Endothelial cell of umbilical vein (primary cell): Measurements from ENCODE around the gene MECR. TPM values are rescaled to one million over a fixed set of nuclear protein-coding genes. Genes with fewer than 3 reads are reported as not detected.

ENCODE experiments used
- BruUV-seq: library from RNA; stranded (reverse); fragments of 400-500 nt; replicated peaks from 2 replicates; lab custom pipeline; 2021; lab: Mats Ljungman, UMichigan
- CTCF ChIA-PET: fragments of 300-600, 350-600 bp; sonication (Branson Sonifier 250); formaldehyde crosslinking; loops from one replicate; lab custom pipeline; 2021; ENCODE audit warnings: antibody characterized with exemption, inconsistent platforms; lab: Charles Lee
- POLR2A ChIA-PET: fragments of 300-600, 350-600 bp; sonication (Branson Sonifier 250); formaldehyde crosslinking; loops from one replicate; lab custom pipeline; 2021; ENCODE audit warnings: antibody characterized with exemption, inconsistent platforms; lab: Charles Lee
- DNase-seq: peaks from one replicate; pipeline ENCODE4 v3.0.0-alpha.2; 2011; ENCODE audit warnings: low read depth, low spot score
- FAIRE-seq: peaks from 2 replicates; lab custom pipeline; 2011; peaks lifted over from hg19 to GRCh38; lab: Jason Lieb, UNC
- H2AFZ ChIP-seq: 2 replicates; pipeline ENCODE4 v1.6.0; 2012; ENCODE audit warnings: low read depth, low read length, control low read depth, inconsistent platforms
- H3K27ac ChIP-seq: 2 replicates; pipeline ENCODE4 v1.5.1; 2011; ENCODE audit warnings: low read depth, mild to moderate bottlenecking, control low read depth, low read length, moderate library complexity; ENCODE audit not compliant: insufficient read depth
- H3K27me3 ChIP-seq, 2 experiments: 2 replicates each; pipeline versions ENCODE4 v1.6.0 to v1.6.1; 2011; ENCODE audit warnings: low read length in 2 of 2, mixed read lengths in 1 of 2; ENCODE audit not compliant: control insufficient read depth in 2 of 2, insufficient read depth in 2 of 2
- H3K36me3 ChIP-seq, 2 experiments: 2 replicates in 1 of 2; 3 replicates in 1 of 2; pipeline ENCODE4 v1.5.1; 2011; ENCODE audit warnings: low read length in 2 of 2, mild to moderate bottlenecking in 1 of 2, moderate library complexity in 1 of 2; ENCODE audit not compliant: control insufficient read depth in 2 of 2, insufficient read depth in 2 of 2; ENCODE audit errors: extremely low read depth in 1 of 2
- H3K4me1 ChIP-seq: 3 replicates; pipeline ENCODE4 v1.5.1; 2011; ENCODE audit warnings: mild to moderate bottlenecking, low read length; ENCODE audit not compliant: control insufficient read depth, insufficient read depth; ENCODE audit errors: extremely low read depth
- H3K4me2 ChIP-seq: 2 replicates; pipeline ENCODE4 v1.6.1; 2011; ENCODE audit warnings: low read length, control low read depth, mixed read lengths; ENCODE audit not compliant: insufficient read depth
- H3K4me3 ChIP-seq, 3 experiments: fragments of 200-600 bp in 1 of 3; sonication (generic), shearing (Covaris generic) in 1 of 3; replicated peaks in 1 of 3; 2 replicates each; pipeline ENCODE4 v1.5.1; 2011 to 2016; ENCODE audit warnings: control low read depth in 3 of 3, low read length in 3 of 3, mild to moderate bottlenecking in 2 of 3, inconsistent platforms in 1 of 3, low read depth in 1 of 3, moderate library complexity in 1 of 3; ENCODE audit not compliant: insufficient read depth in 1 of 3
- H3K79me2 ChIP-seq: 2 replicates; pipeline ENCODE4 v1.6.0; 2012; ENCODE audit warnings: low read length, inconsistent platforms; ENCODE audit not compliant: control insufficient read depth, insufficient read depth
- H3K9ac ChIP-seq: replicated peaks from 2 replicates; pipeline ENCODE3; 2011; ENCODE audit warnings: low read length, control low read depth; ENCODE audit not compliant: insufficient read depth; ENCODE audit errors: extremely low read depth
- H3K9me1 ChIP-seq: replicated peaks from 3 replicates; pipeline ENCODE4 v1.6.0; 2011; ENCODE audit warnings: mild to moderate bottlenecking, low read length; ENCODE audit not compliant: control insufficient read depth, insufficient read depth; ENCODE audit errors: extremely low read depth
- H3K9me3 ChIP-seq: replicated peaks from 2 replicates; pipeline ENCODE4 v1.5.1; 2012; ENCODE audit warnings: low read length, inconsistent platforms; ENCODE audit not compliant: control insufficient read depth, insufficient read depth
- H4K20me1 ChIP-seq: replicated peaks from 2 replicates; pipeline ENCODE3; 2011; ENCODE audit warnings: mild to moderate bottlenecking, low read length; ENCODE audit not compliant: control insufficient read depth, insufficient read depth; ENCODE audit errors: extremely low read depth
- CTCF ChIP-seq, 2 donors: IDR thresholded peaks; 1 replicate in 1 of 2; 2 replicates in 1 of 2; pipeline ENCODE4 v1.5.1; 2011; ENCODE audit warnings: low read length in 2 of 2, mild to moderate bottlenecking in 2 of 2, moderate library complexity in 2 of 2, control low read depth in 1 of 2, inconsistent platforms in 1 of 2, low read depth in 1 of 2; ENCODE audit not compliant: insufficient read depth in 1 of 2; ENCODE audit errors: extremely low read depth in 1 of 2
- EZH2 ChIP-seq: IDR thresholded peaks from 2 replicates; pipeline ENCODE4 v1.6.1; 2012; ENCODE audit warnings: borderline replicate concordance, low read depth, mild to moderate bottlenecking, moderate library complexity, low read length, inconsistent platforms; ENCODE audit not compliant: severe bottlenecking
- FOS ChIP-seq: IDR thresholded peaks from 2 replicates; pipeline ENCODE4 v1.6.1; 2011; ENCODE audit warnings: mild to moderate bottlenecking, low read length, moderate library complexity, borderline replicate concordance; ENCODE audit not compliant: insufficient read depth
- GATA2 ChIP-seq: IDR thresholded peaks from 2 replicates; pipeline ENCODE4 v1.7.0; 2011; ENCODE audit warnings: low read depth, mild to moderate bottlenecking, moderate library complexity, mixed read lengths, low read length; ENCODE audit not compliant: insufficient read length, insufficient read depth
- JUN ChIP-seq: IDR thresholded peaks from 2 replicates; pipeline ENCODE4 v1.6.1; 2011; ENCODE audit warnings: borderline replicate concordance, low read depth; ENCODE audit not compliant: insufficient read length, insufficient read depth
- MAX ChIP-seq: IDR thresholded peaks from 2 replicates; pipeline ENCODE4 v1.6.1; 2011; ENCODE audit not compliant: insufficient read depth, insufficient read length
- MYC ChIP-seq: IDR thresholded peaks from one replicate; pipeline ENCODE4 v1.6.1; 2011; ENCODE audit warnings: mild to moderate bottlenecking, low read depth, low read length
- POLR2A ChIP-seq: IDR thresholded peaks from 2 replicates; pipeline ENCODE4 v1.6.1; 2012; ENCODE audit warnings: low read depth, mild to moderate bottlenecking, control low read depth, low read length
- POLR2AphosphoS5 ChIP-seq: IDR thresholded peaks from 2 replicates; pipeline ENCODE4 v1.6.1; 2012; ENCODE audit warnings: low read depth, mild to moderate bottlenecking, control low read depth, low read length, moderate library complexity; ENCODE audit not compliant: insufficient read depth
- dilution Hi-C: fragments of 300-500 bp; cut with MboI; formaldehyde crosslinking; loops from one replicate; pipeline ENCODE4 v1.15.0; 2019; ENCODE audit warnings: low sequenced_read_pairs; ENCODE audit not compliant: extremely low pct_ligation_motif_present
- intact Hi-C: fragments of 100-400 bp; cut with micrococcal nuclease; formaldehyde crosslinking; loops from one replicate; pipeline ENCODE4 v1.10.0; 2022
- polyA plus RNA-seq, 4 experiments: library from polyadenylated mRNA; depleted of rRNA in 3 of 4; stranded (reverse) in 3 of 4; unstranded in 1 of 4; fragments of >200 nt; gene quantifications; 2 replicates each; pipeline versions ENCODE4 v1.2.1 to v1.2.3, GENCODE V29; 2011 to 2012; ENCODE audit warnings: missing spikeins in 1 of 4
- total RNA-seq: library from RNA; stranded (reverse); gene quantifications from 2 replicates; pipeline ENCODE4 v1.2.3, GENCODE V29; 2021

Gene MECR
- total and polyA plus RNA-seq, 2 donors (not counting 3 experiments of a cell fraction or from before 2014, with no cell fraction given), result 24.6 to 30.1 TPM

GRCh38 chr1:29248409-29248808 is 17.7 kb upstream of the MECR start:
- no TSS peak for BruUV-seq
- intact Hi-C loops (no loop called here), dilution Hi-C loops (loop anchor here (25.0 kb wide), 1 partner anchor 839 kb away; no protein-coding TSS in a partner anchor)
- no peaks in the 10 kb centered on the region for H3K9me3 ChIP-seq
- no peak for DNase-seq
- H3K36me3 ChIP-seq, result no peaks in the 10 kb centered on the region
- no peak overlapping the region for H3K9ac ChIP-seq
- H4K20me1 ChIP-seq, result no peaks in the 10 kb centered on the region
- POLR2A ChIA-PET, result no interaction called here
- no peaks in the 10 kb centered on the region for H3K9me1 ChIP-seq
- H3K4me1 ChIP-seq, result no peaks in the 10 kb centered on the region
- CTCF ChIA-PET, result no interaction called here
- no peak overlapping the region for H3K4me2 ChIP-seq
- TF ChIP-seq GATA2 (no peak), EZH2 (no peak), CTCF (IDR thresholded peaks at IDR 0.05; ENCODE audit: extremely low read depth in 1 of 2, insufficient read depth in 1 of 2, low read depth in 1 of 2, low read length in 2 of 2) (no peak), FOS (no peak), MYC (no peak), JUN (no peak), MAX (no peak), POLR2A (no peak), POLR2AphosphoS5 (no peak)
- H3K4me3 ChIP-seq, result no peak overlapping the region
- no peak overlapping the region for H2AFZ ChIP-seq
- peaks cover 0 to 1% of the 10 kb centered on the region in 2 experiments for H3K27me3 ChIP-seq
- H3K79me2 ChIP-seq, result no peaks in the 10 kb centered on the region
- no peak for FAIRE-seq
- H3K27ac ChIP-seq, result no peak overlapping the region
